Measurements from ENCODE around the gene UBAC2.

DNA sequence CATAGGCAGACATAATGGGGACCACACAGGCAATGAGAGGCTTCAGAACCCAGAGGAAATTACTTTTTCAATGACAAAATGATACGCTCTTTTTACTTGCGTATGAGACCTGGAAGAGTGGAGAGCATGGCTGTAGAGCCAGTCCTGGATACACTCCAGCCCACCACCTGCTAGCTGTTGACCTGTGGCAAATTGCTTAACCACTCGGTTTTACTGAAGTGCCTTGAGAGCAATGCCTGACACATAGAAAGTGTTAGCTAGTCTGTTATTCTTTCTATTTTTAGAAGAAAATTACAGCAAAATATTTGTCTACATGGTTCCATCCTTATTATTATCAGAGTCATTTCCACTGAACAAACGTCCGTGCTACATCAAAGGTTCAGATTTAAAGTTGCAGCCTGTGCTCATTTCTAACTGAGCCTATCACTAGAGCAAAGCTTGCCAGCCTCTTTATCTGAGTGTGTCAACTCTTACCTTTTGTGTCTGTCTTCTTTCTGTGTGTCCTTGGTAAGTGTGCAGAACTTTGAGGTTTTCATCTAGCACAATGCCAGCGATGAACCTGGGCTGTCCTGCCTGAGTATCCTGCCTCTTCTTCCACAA is 116.1 kb downstream of the UBAC2 start:
- TF ChIP-seq POLR2A (IDR thresholded peaks at IDR 0.05): no peak
- TF ChIP-seq, protein P1, sequence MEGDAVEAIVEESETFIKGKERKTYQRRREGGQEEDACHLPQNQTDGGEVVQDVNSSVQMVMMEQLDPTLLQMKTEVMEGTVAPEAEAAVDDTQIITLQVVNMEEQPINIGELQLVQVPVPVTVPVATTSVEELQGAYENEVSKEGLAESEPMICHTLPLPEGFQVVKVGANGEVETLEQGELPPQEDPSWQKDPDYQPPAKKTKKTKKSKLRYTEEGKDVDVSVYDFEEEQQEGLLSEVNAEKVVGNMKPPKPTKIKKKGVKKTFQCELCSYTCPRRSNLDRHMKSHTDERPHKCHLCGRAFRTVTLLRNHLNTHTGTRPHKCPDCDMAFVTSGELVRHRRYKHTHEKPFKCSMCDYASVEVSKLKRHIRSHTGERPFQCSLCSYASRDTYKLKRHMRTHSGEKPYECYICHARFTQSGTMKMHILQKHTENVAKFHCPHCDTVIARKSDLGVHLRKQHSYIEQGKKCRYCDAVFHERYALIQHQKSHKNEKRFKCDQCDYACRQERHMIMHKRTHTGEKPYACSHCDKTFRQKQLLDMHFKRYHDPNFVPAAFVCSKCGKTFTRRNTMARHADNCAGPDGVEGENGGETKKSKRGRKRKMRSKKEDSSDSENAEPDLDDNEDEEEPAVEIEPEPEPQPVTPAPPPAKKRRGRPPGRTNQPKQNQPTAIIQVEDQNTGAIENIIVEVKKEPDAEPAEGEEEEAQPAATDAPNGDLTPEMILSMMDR (IDR thresholded peaks at IDR 0.05): no peak
- TF ChIP-seq POLR2AphosphoS5 (IDR thresholded peaks at IDR 0.05): no peak
- TF ChIP-seq EP300 (IDR thresholded peaks at IDR 0.05): no peak

All from sigmoid colon (tissue), 4 donors.